GM12892 (cell line): ENCODE data around the gene EPB41L3.
A peak's percentile ranks its signal among the peaks of the same experiment; 100 is the strongest.

Source experiments
- DNase-seq: peaks from one replicate; pipeline ENCODE4 v3.0.0; 2011; ENCODE audit not compliant: insufficient read length
- FAIRE-seq: peaks from 2 replicates; lab custom pipeline; 2011; peaks lifted over from hg19 to GRCh38; lab: Jason Lieb, UNC
- POLR2A ChIP-seq: IDR thresholded peaks from 2 replicates; pipeline ENCODE4 v1.6.1; 2011; ENCODE audit warnings: low read depth, low read length, control low read depth
- POLR2AphosphoS5 ChIP-seq: IDR thresholded peaks from 2 replicates; pipeline ENCODE4 v1.6.1; 2011; ENCODE audit warnings: low read depth, low read length, control low read depth
- TAF1 ChIP-seq: IDR thresholded peaks from 2 replicates; pipeline ENCODE4 v1.6.1; 2011; ENCODE audit warnings: low read depth, mild to moderate bottlenecking, control low read depth, low read length, borderline replicate concordance

The EPB41L3 gene

DNA sequence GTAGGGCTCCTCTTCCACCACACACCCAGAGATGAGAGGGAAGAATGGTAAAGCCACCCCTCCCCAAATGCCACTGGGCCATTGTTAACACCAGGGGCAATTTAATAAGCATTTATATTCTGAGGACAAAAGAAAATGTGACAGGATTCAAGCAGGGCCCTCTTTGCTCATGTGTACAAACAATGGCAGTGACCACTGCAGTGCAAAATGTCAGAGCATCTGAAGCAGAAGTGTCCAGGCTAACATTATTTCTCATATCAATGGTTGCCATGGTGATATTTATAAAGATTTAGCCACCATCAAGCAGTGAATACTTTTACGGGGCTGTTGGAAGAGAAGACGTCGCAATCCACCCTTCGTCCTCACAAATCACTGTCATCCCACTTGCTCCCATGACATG is 10.8 kb upstream of the EPB41L3 start:
- TF ChIP-seq TAF1 (no peak), POLR2A (no peak), POLR2AphosphoS5 (no peak)
- FAIRE-seq (no peak), DNase-seq (no peak)

DNA sequence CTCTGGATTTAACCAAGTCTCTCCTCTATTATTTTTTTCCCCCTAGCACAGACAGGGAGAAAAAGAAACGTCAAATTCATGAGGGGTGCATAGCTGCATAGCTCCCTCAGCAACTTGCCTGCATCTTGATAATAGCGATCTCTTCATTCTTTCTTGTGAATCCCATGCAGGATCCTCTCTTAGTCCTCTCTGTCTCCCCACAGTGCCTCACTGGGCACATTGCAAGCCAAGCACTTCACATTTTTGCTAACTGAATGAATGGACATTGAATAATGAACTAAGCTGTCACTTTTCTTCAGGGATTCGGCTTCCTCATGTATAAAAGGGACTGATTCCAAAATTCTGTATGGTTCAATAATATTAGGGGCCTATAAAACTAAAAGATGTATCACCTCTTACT is 2.9 kb upstream of the EPB41L3 start:
- no peak for TF ChIP-seq POLR2AphosphoS5
- no peak for TF ChIP-seq TAF1
- no peak for TF ChIP-seq POLR2A
- FAIRE-seq (no peak), DNase-seq (no peak)

- peak; percentile 19 for DNase-seq
- no peak for FAIRE-seq
- TF ChIP-seq TAF1 (no peak), POLR2A (no peak), POLR2AphosphoS5 (no peak)
These were observed 639 bp downstream of the EPB41L3 start for GRCh38 chr18:5543036-5543680.

- FAIRE-seq (no peak), DNase-seq (no peak)
- TF ChIP-seq POLR2A = no peak
- no peak for TF ChIP-seq TAF1
- no peak for TF ChIP-seq POLR2AphosphoS5
These were observed 1.2 kb downstream of the EPB41L3 start for GRCh38 chr18:5542515-5543035.

DNA sequence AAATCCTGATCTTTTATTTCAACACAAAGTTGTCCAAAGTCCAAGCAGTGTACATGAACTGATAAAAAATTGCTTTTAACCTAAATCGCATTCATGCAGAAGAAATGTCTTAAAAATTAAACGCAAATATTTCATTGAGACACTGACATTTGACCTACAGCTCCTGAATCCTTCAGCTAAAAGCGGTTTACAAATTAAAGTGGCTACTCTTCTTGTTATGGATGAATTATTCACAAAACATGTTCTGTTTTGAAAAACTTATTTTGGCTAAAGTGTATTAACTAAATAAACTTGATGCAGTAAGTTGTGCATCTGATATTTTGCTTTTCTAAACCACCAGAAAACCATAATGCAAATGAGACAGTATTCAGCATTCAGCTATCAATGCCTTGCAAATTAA is 2.2 kb downstream of the EPB41L3 start:
- TF ChIP-seq TAF1 (no peak), POLR2A (no peak), POLR2AphosphoS5 (no peak)
- DNase-seq (no peak), FAIRE-seq (no peak)

- TF ChIP-seq TAF1 (no peak), POLR2AphosphoS5 (no peak), POLR2A (no peak)
- FAIRE-seq (no peak), DNase-seq (no peak)
These were observed 4.4 kb downstream of the EPB41L3 start for GRCh38 chr18:5539391-5539790.

- TF ChIP-seq POLR2A (no peak), TAF1 (no peak), POLR2AphosphoS5 (no peak)
- no peak for DNase-seq
- no peak for FAIRE-seq
These were observed 5.3 kb downstream of the EPB41L3 start for GRCh38 chr18:5538544-5538943.

- no peak for FAIRE-seq
- no peak for TF ChIP-seq POLR2A
- DNase-seq = no peak
These were observed 5.9 kb downstream of the EPB41L3 start for GRCh38 chr18:5537860-5538259.

GRCh38 chr18:5534845-5535244 is 9.0 kb downstream of the EPB41L3 start:
- FAIRE-seq (no peak), DNase-seq (no peak)
- TF ChIP-seq POLR2A (no peak), TAF1 (no peak), POLR2AphosphoS5 (no peak)

DNA sequence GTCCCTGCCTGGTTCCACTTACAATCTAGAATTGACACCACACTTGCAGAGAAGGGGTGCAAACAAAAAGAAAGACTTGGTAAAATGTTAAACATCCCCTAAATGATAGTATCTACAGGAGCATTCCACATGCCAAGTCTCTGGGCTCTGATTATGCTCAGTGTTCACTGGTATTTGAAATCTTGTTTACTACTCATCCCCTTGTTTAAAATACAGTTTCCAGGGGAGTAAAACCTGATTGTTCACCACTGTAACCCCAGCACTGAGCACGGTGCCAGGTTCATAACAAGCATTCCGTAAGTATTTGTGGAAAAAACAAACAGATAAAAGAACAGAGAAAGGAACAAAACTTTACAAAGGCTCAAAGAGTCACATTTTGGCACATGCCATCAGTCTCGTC is 11.7 kb downstream of the EPB41L3 start:
- FAIRE-seq (no peak), DNase-seq (no peak)
- TF ChIP-seq TAF1 (no peak), POLR2AphosphoS5 (no peak), POLR2A (no peak)

DNA sequence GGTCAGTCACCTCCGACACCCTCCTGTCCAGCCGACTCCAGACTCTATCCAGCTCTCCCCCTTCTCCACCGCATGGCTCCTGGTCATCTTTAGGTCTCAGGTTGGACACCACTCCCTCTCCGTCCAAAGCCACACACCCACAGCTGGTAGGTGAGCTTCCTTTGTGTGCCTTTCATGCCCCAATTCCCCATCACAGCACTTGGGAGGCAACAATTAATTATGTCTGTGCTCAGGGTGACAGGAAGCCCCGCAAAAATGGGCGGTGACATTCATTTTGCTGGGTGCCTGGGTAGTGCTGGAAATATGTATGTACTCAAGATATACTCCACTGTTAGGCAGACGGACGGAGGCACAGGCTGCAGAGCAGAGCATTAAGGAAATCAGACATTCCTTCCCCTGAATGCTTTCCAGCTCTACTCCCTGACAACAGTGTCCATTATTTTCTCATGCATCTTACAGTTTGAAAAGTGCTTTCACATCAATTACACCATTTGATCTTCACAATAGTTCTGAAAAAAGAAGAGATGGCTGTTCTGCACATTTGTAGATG is 13.1 kb downstream of the EPB41L3 start:
- TF ChIP-seq POLR2AphosphoS5 (no peak), POLR2A (no peak), TAF1 (no peak)
- DNase-seq = no peak
- no peak for FAIRE-seq

DNA sequence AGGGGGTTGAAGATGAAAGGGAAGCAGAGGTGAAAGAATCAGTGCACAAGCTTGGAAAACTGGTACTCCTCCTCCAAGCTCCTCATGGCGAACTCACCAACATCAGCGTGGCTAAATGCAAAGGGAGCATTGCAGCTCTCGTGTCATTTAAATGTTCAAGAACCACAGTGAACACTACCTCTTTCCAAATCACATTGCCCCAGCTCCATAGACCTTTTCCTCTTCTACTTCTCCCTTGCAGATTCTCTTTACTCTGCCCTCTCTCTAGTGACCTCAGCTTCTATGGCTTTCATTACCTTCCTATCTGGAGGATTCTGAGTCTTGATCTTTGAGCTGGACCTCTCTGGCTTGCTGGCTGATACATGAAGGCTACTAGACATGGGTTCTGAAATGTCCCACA is 14.3 kb downstream of the EPB41L3 start:
- TF ChIP-seq TAF1 (no peak), POLR2A (no peak), POLR2AphosphoS5 (no peak)
- no peak for DNase-seq
- FAIRE-seq = no peak
